Embryonic facial prominence (tissue), 1 donor: ENCODE measurements around the gene LAMTOR1.
A peak's percentile ranks its signal among the peaks of the same experiment; 100 is the strongest.

Experiments used
- DNase-seq: peaks from one replicate; pipeline ENCODE4 v3.0.0-alpha.2; 2016; ENCODE audit errors: extremely low spot score

The LAMTOR1 gene

DNA sequence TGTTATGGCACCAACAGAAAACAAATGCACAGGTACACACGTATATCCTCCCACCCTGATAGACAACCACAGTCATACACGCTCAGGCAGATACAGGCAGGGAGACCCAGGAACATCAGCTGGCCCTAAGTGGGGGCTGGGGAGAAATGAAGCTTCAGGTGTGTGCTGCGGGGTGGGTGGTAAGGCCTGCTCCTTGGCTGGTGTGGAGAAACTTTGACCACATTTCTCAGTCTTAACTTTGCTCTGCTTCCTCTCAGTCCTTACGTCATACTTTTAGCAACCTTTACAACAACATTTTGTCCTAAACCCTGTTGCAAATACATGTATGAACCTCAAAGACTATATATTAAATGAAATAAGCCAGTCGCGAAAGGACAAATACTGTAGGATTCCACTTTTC, 16.1 kb upstream of the LAMTOR1 start:
- no peak for DNase-seq

- DNase-seq: no peak
Observed at GRCh38 chr11:72116019-72116755, 13.1 kb upstream of the LAMTOR1 start.

GRCh38 chr11:72114570-72114969, 11.5 kb upstream of the LAMTOR1 start:
- no peak for DNase-seq

- DNase-seq: no peak
Observed at GRCh38 chr11:72112978-72113808, 10.1 kb upstream of the LAMTOR1 start.

DNA sequence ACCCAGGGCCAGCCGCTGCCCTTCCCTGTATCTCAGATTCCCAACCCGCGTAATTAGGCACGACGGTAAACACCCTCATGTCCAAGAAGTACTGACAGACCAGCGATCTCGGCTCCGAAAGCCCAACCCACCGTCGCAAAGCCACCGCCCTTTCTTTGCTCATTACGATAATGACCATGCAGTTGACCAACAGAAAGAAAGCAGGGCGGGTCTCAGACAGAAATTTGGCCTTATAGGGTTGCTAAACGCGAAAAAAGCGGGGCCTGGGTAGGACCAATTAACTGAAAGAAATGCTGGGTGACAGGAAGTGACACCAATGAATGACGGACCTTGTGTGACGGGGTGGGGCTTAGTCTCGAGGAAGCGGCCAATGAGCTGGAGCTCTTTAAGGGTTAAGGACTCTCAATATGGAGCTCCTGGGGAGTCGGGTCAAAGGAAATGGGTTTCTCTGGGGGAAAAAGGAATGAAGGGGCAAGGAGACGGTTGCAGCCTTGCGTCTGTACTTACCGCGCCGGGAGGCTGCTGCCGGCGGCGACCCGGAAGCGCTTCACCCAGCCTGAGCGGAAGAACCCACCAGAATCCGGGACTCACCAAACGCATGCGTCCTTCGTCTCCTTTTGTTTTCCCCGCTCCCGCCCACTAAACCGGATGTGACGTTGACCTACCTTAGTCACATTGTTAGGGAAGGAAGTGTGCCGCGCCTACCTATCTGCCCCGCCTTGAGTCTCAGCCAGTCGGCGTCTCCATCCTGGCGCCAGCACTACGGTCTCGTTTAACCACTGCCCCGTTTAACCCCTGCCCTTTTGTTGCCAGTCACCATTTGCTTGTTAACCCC, 9.3 kb upstream of the LAMTOR1 start, which contains the start of gene ANAPC15:
Gene ANAPC15 (minus strand): TSS at position 553 of the 835 bp plus-strand sequence. CDS start 1,419 bp downstream, outside the sequence.
- peak; percentile 100 for DNase-seq

DNA sequence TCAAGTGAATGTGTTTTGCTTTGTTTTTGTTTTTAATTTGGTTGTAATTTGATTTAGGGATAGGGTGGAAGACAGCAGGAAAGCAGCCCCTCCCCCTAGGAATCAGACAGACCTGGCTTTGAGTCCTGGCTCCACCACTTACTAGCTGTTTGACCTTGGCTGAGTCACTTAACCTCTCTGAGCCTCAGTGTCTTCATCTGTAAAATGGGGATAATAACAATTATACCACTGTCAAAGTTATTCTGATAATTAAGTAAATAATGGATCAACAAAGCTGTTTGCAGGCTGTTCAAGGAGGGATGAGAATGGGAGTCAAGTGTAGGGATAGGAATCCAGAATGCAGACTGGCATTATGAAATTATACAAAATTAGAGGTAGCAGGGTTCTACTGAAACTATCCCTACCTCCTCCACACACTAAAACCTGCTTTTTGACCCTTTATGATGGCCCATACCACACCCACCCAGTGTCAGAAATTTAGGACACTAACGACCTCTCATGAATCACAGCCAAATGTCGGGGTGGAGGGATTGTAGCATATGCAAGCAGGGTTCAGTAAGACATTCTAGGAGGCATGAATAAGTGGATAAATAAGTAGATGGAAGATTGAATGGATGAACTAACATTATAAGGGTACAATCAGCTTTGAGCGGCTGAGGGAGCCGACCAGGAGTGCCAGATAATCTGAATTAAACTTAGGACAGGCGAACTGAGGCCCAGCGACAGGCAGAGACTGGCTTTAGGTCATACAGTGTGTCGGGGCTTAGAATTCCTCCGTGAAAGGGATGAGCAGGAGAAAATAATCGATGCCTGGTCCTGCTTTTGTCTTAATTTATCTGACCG, 8.4 kb upstream of the LAMTOR1 start:
- no peak for DNase-seq

DNA sequence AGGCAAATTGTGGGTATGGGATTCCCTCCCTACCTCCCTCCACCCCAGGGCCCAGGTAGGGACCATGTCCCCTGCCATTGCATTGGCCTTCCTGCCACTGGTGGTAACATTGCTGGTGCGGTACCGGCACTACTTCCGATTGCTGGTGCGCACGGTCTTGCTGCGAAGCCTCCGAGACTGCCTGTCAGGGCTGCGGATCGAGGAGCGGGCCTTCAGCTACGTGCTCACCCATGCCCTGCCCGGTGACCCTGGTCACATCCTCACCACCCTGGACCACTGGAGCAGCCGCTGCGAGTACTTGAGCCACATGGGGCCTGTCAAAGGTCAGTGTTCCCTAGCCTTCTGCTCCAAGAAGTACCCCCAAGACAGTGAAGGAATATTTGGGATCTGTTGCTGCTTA, 2.8 kb upstream of the LAMTOR1 start, which contains the start of gene TOMT:
Gene TOMT (plus strand): TSS at position 37 of the 400 bp plus-strand sequence. CDS start 28 bp downstream, at position 65.
- no peak for DNase-seq

DNA sequence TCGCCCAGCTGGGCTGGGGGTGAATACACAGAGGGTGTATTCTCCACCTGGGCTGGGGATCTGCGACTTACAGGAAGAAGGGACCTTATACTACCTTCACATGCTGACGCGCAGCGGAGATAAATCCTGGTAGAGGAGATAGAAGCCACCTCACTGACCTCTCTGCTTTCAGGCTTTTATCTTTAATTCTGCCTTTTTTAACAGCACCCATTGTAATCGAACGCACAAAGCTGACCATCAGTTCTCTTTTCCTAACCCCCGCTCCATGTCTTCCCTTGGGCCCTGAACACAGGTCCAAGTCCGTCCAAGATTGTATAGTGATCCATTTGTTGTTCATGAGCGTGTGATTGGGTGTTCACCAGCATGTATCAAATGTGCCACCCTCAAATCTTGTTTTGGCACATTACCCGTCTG, 664 bp upstream of the LAMTOR1 start:
- no peak for DNase-seq

GRCh38 chr11:72102631-72102945, 509 bp downstream of the LAMTOR1 start:
- no peak for DNase-seq

DNA sequence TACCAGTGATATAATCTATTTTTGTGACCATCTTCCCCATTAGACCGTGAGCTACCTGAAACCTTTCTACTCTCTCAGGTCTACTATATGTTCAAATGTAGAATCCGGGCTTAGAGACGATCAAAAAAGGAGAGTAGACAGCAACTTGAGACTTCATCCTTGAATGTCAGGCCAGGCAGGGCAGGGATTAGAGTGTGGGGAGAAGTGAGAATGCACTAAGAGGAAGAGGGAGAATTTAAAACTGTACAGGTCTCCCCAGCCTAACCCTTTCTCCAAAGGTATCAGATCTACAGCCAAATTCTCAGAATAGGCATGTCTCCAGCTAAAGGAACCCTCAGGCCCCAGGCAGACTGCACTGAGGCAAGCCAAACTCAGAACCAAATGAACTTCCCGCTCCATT, 935 bp downstream of the LAMTOR1 start:
- DNase-seq: no peak

DNA sequence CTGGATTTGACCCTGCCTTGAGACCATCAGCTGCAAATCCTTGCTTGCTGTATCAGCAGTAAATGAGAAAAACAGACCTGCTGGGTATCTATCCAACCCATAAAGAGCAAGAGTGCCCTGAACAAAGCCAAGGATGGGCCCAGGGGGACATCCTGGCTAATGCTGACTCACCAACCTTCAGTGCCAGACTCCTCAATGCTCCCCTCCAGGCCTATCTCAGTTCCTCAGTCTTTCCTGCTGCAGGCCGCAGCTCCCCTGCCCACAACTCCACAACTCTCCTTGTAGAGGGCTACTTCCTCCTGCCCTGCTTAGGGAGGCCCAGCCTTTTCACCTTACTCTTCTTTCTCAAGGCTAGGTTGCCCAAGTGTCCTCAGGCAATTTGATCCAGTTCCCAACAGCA, 2.6 kb downstream of the LAMTOR1 start:
- DNase-seq: no peak

DNA sequence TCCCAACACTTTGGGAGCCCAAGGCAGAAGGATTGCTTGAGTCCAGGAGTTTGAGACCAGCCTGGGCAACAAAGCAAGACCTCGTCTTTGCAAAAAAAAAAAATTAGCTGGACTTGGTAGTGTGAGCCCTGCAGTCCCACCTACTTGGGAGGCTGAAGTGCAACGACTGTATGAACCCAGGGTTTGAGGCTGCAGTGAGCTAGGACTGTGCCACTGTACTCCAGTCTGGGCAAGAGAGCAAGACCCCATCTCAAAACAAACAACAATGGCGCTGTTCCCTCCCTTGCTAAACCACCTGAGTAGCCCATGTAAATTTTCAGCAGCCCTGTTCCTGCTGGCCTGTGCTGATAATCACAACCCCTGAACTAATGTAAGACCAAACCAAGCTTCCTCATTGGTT, 3.1 kb downstream of the LAMTOR1 start:
- no peak for DNase-seq

- no peak for DNase-seq
Observed at GRCh38 chr11:72098741-72099140, 4.4 kb downstream of the LAMTOR1 start.

- peak; percentile 24 for DNase-seq
Observed at GRCh38 chr11:72091292-72091691, 11.8 kb downstream of the LAMTOR1 start.

GRCh38 chr11:72088076-72088808, 14.9 kb downstream of the LAMTOR1 start:
- no peak for DNase-seq

DNA sequence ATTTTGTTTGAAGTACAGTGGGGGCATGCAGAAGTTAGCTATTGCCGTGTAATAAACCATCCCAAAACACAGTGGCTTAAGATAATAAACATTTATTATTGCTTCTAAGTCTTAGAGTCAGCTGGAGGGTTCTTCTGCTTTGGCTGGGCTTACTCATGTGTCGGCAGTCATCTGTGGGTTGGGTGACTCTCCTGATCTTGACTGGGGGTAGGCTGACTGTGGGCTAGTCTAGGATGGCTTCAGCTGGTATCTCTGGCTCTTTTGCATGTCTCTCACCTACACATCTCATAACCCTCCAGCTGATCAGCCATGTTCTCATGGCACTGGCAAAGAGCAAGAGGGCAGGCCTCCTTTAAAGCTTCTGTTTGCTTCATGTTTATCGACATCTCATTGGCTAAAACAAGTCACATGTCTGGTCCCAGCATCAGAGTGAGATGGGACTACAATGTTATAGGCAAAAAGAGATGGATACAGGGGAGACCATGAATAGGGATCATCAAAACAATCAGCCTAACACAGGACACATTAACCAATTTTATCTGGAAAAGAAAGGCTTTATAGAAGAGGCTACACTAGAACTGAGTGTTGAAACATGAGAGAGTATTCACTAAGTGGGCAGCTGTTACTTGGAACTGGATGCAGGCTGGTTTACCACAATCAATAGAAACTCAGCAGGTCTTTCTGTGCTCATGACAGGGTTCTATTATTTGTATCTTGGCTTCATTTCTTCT, 17.3 kb downstream of the LAMTOR1 start:
- DNase-seq: no peak

DNA sequence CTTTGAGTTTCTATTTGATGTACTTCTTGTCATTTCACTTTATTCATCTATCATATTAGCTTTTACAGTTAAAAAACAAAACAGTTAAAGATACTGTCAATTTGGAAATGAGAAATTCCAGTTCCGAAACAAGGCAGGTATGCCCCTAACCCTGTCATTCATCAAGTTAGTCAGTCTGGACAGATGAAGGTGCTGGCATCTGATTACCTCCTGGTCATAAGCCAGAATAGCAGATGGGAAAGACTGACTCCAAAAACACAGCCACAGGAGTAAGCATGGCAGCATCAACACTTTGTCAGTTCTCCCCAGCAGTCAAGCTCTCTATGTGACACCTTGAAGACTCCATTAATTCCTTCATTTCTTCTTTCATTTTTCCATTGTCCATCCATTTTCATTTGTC, 18.1 kb downstream of the LAMTOR1 start:
- no peak for DNase-seq

DNA sequence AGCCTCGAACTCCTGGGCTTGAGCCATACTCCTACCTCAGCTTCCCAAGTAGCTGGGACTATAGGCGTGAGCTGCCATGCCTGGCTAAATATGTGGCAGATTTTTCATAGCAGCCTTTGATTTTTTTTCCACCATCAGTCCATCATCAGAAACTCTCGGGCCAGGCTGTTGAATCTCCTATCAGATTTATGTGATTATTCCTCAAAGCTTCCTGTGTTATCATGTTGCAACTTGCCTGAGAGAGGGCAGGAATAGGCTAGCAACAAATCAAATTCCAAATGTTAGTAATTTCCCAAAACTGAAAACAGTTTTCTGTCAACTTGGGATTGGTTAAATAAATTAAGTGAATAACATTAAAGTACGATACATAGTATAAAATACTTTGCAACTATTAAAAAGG, 19.0 kb downstream of the LAMTOR1 start:
- no peak for DNase-seq

- no peak for DNase-seq
Observed at GRCh38 chr11:72083414-72083813, 19.7 kb downstream of the LAMTOR1 start.
